Body of pancreas (tissue), 4 donors: Measurements from ENCODE around the gene FARS2.

Experiments used
- POLR2A ChIP-seq, 3 donors: fragments of 450-650 bp; IDR thresholded peaks; one replicate each; pipeline ENCODE4 v1.6.1; 2016; ENCODE audit warnings: antibody characterized with exemption in 3 of 3, mild to moderate bottlenecking in 2 of 3
- TF ChIP-seq, protein P1 (sequence below), 7 experiments: fragments of 450-650 bp in 4 of 7; fragments of 200-600 bp in 3 of 7; sonication (generic) in 3 of 7; IDR thresholded peaks; one replicate each; pipeline ENCODE4 v1.5.1; 2016 to 2019; ENCODE audit warnings: antibody characterized with exemption in 7 of 7

GRCh38 chr6:5746759-5747130 is 485.4 kb downstream of the FARS2 start:
- TF ChIP-seq, protein P1, sequence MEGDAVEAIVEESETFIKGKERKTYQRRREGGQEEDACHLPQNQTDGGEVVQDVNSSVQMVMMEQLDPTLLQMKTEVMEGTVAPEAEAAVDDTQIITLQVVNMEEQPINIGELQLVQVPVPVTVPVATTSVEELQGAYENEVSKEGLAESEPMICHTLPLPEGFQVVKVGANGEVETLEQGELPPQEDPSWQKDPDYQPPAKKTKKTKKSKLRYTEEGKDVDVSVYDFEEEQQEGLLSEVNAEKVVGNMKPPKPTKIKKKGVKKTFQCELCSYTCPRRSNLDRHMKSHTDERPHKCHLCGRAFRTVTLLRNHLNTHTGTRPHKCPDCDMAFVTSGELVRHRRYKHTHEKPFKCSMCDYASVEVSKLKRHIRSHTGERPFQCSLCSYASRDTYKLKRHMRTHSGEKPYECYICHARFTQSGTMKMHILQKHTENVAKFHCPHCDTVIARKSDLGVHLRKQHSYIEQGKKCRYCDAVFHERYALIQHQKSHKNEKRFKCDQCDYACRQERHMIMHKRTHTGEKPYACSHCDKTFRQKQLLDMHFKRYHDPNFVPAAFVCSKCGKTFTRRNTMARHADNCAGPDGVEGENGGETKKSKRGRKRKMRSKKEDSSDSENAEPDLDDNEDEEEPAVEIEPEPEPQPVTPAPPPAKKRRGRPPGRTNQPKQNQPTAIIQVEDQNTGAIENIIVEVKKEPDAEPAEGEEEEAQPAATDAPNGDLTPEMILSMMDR (IDR thresholded peaks at IDR 0.05), result no peak
- no peak for TF ChIP-seq POLR2A (IDR thresholded peaks at IDR 0.05)
